Transverse colon (tissue), 4 donors: ENCODE results near the gene TNRC18. TPM values are rescaled to one million over a fixed set of nuclear protein-coding genes. Genes with fewer than 3 reads are reported as not detected.
"Not testable (repeated sequence)": the region's sequence is repeated elsewhere in the genome, so short reads cannot be mapped to it uniquely, and the experiment has no call there.

Experiments
- DNase-seq: peaks from one replicate; pipeline ENCODE4 v3.0.0-alpha.2; 2019
- H3K27ac ChIP-seq, 4 donors: fragments of 200-600 bp; sonication (generic); 2 replicates each; pipeline ENCODE4 v1.5.1; 2016 to 2018; ENCODE audit warnings: inconsistent platforms in 4 of 4
- H3K27me3 ChIP-seq: fragments of 200-600 bp; sonication (generic); 2 replicates; pipeline ENCODE4 v1.5.1; 2017; ENCODE audit warnings: inconsistent platforms
- H3K36me3 ChIP-seq, 4 donors: fragments of 200-600 bp; sonication (generic); 2 replicates each; pipeline ENCODE4 v1.5.1; 2017 to 2019; ENCODE audit warnings: inconsistent platforms in 4 of 4
- H3K4me1 ChIP-seq, 4 donors: fragments of 200-600 bp; sonication (generic); 2 replicates each; pipeline ENCODE4 v1.5.1; 2017 to 2020; ENCODE audit warnings: inconsistent platforms in 4 of 4
- H3K4me3 ChIP-seq, 4 donors: fragments of 200-600 bp; sonication (generic); 1 replicate in 1 of 4; 2 replicates in 3 of 4; pipeline versions ENCODE4 v1.5.1 to v1.6.1; 2017 to 2019; ENCODE audit warnings: inconsistent platforms in 4 of 4
- H3K9me3 ChIP-seq, 2 donors: fragments of 200-600 bp; sonication (generic); 2 replicates each; pipeline ENCODE4 v1.5.1; 2017 to 2019; ENCODE audit warnings: inconsistent platforms in 2 of 2
- CTCF ChIP-seq, 5 experiments: fragments of 200-600 bp in 3 of 5; fragments of 450-650 bp in 2 of 5; sonication (generic) in 3 of 5; IDR thresholded peaks; 1 replicate in 2 of 5; 2 replicates in 3 of 5; pipeline ENCODE4 v1.5.1; 2016 to 2017; ENCODE audit warnings: antibody characterized with exemption in 5 of 5, inconsistent platforms in 3 of 5, mild to moderate bottlenecking in 2 of 5, moderate library complexity in 1 of 5
- EP300 ChIP-seq: sonication (generic); formaldehyde crosslinking; IDR thresholded peaks from one replicate; pipeline ENCODE4 v1.6.1; 2017; ENCODE audit warnings: antibody characterized with exemption, low read depth
- POLR2A ChIP-seq: fragments of 450-650 bp; IDR thresholded peaks from one replicate; pipeline ENCODE4 v1.6.1; 2016; ENCODE audit warnings: antibody characterized with exemption, mild to moderate bottlenecking, moderate library complexity
- POLR2AphosphoS5 ChIP-seq, 3 donors: sonication (generic); formaldehyde crosslinking; IDR thresholded peaks; one replicate each; pipeline ENCODE4 v1.6.1; 2016; ENCODE audit warnings: antibody characterized with exemption in 3 of 3
- WGBS, 2 donors: methylation state at CpG; one replicate each; pipeline ENCODE4 v1.1.5; 2018; ENCODE audit warnings: low coverage in 1 of 2; 5-methylcytosine and 5-hydroxymethylcytosine counted together
- in situ Hi-C, 4 donors: fragments of 200-750 bp; cut with MboI; loops; one replicate each; pipeline versions ENCODE4 v1.15.0 to v1.15.1; 2017; ENCODE audit warnings: low sequenced_read_pairs in 3 of 4, low pct_ligation_motif_present in 1 of 4, low pct_unique_long_range_greater_than_20kb in 1 of 4
- intact Hi-C: fragments of 100-400 bp; cut with DNase I; formaldehyde crosslinking; loops from one replicate; pipeline ENCODE4 v1.15.1; 2023; ENCODE audit warnings: low total_unique reads
- total RNA-seq, 4 donors: library from RNA; depleted of rRNA; stranded (reverse); fragments of >200 nt; gene quantifications; one replicate each; pipeline ENCODE4 v1.1.0, GENCODE V29; 2016

TNRC18 gene
- total RNA-seq, 4 donors from 2014 or later = 91.2 to 430 (median 175) TPM

- no peak overlapping the region for H3K27ac ChIP-seq
- intact Hi-C loops = no loop called here
- DNase-seq = no peak
- no peak overlapping the region for H3K4me3 ChIP-seq
- in situ Hi-C loops = no loop called here
- no peak for TF ChIP-seq CTCF (IDR thresholded peaks at IDR 0.05)
- no peak for TF ChIP-seq POLR2A
- TF ChIP-seq EP300 = no peak
- TF ChIP-seq POLR2AphosphoS5 (IDR thresholded peaks at IDR 0.05) = no peak
- H3K27me3 ChIP-seq = no peaks in the 10 kb centered on the region
- no peaks in the 10 kb centered on the region for H3K9me3 ChIP-seq
- WGBS, 2 donors = 48% methylated on average over 6 of the region's 6 CpGs; no CpG with 5 or more reads in 1 of the 2 donors
- H3K4me1 ChIP-seq = peaks cover 0 to 18% (median 6%) of the 10 kb centered on the region in 4 donors
- H3K36me3 ChIP-seq = no peaks in the 10 kb centered on the region
Measured at GRCh38 chr7:5270788-5271187, 152.8 kb downstream of the TNRC18 start.

GRCh38 chr7:5269992-5270657 lies 153.5 kb downstream of the TNRC18 start:
- DNase-seq = peak; percentile 18
- H3K27ac ChIP-seq, H3K27me3 ChIP-seq, in situ Hi-C loops, H3K36me3 ChIP-seq, H3K9me3 ChIP-seq, intact Hi-C loops, H3K4me3 ChIP-seq: not testable (repeated sequence)
- WGBS, 2 donors = 48 to 70% methylated on average over 3 to 11 of the region's 12 CpGs
- peaks cover 0 to 17% (median 4%) of the 10 kb centered on the region in 4 donors for H3K4me1 ChIP-seq

GRCh38 chr7:5267829-5268228 lies 155.8 kb downstream of the TNRC18 start:
- H3K4me3 ChIP-seq, H3K36me3 ChIP-seq, DNase-seq, H3K4me1 ChIP-seq, in situ Hi-C loops, H3K9me3 ChIP-seq, H3K27ac ChIP-seq, H3K27me3 ChIP-seq, intact Hi-C loops: not testable (repeated sequence)
- 72 to 76% methylated on average over 7 to 8 of the region's 8 CpGs for WGBS, 2 donors

GRCh38 chr7:5266191-5267028 lies 157.2 kb downstream of the TNRC18 start:
- intact Hi-C loops (no loop called here), in situ Hi-C loops (no loop called here)
- no peaks in the 10 kb centered on the region for H3K9me3 ChIP-seq
- TF ChIP-seq POLR2A (no peak), EP300 (no peak), CTCF (IDR thresholded peaks at IDR 0.05) (no peak), POLR2AphosphoS5 (IDR thresholded peaks at IDR 0.05) (no peak)
- H3K36me3 ChIP-seq = no peaks in the 10 kb centered on the region
- 62 to 90% methylated on average over 4 to 20 of the region's 20 CpGs for WGBS, 2 donors
- H3K4me1 ChIP-seq = no peaks in the 10 kb centered on the region
- no peaks in the 10 kb centered on the region for H3K27me3 ChIP-seq
- DNase-seq = no peak
- no peak overlapping the region for H3K27ac ChIP-seq
- H3K4me3 ChIP-seq = no peak overlapping the region

- 60 to 61% methylated on average over 2 to 19 of the region's 19 CpGs for WGBS, 2 donors
- H3K9me3 ChIP-seq = no peaks in the 10 kb centered on the region
- H3K27ac ChIP-seq = no peak overlapping the region
- no peak for TF ChIP-seq CTCF (IDR thresholded peaks at IDR 0.05)
- TF ChIP-seq POLR2A = no peak
- no peak for TF ChIP-seq POLR2AphosphoS5 (IDR thresholded peaks at IDR 0.05)
- TF ChIP-seq EP300 = no peak
- no peaks in the 10 kb centered on the region for H3K4me1 ChIP-seq
- H3K4me3 ChIP-seq = no peak overlapping the region
- in situ Hi-C loops = no loop called here
- H3K27me3 ChIP-seq = no peaks in the 10 kb centered on the region
- H3K36me3 ChIP-seq = no peaks in the 10 kb centered on the region
- intact Hi-C loops = no loop called here
- no peak for DNase-seq
Measured at GRCh38 chr7:5265320-5266190, 158.1 kb downstream of the TNRC18 start.

- in situ Hi-C loops, H3K36me3 ChIP-seq, H3K4me1 ChIP-seq, intact Hi-C loops, DNase-seq, H3K27me3 ChIP-seq, H3K27ac ChIP-seq, H3K9me3 ChIP-seq, H3K4me3 ChIP-seq: not testable (repeated sequence)
- 60% methylated on average over 1 to 8 of the region's 10 CpGs for WGBS, 2 donors
Measured at GRCh38 chr7:5263066-5263465, 160.6 kb downstream of the TNRC18 start.
